Mucosa of rectum (tissue), 2 donors: ENCODE measurements around the gene PTPRD.

Experiments
- H3K27ac ChIP-seq, 2 donors: one replicate each; pipeline ENCODE4 v1.7.0; 2013; ENCODE audit warnings: inconsistent platforms in 2 of 2, low read depth in 2 of 2, low read length in 2 of 2
- H3K27me3 ChIP-seq, 2 donors: one replicate each; pipeline ENCODE4 v1.7.0; 2013; ENCODE audit warnings: low read length in 2 of 2; ENCODE audit not compliant: control insufficient read depth in 2 of 2, insufficient read depth in 2 of 2
- H3K36me3 ChIP-seq, 2 donors: one replicate each; pipeline ENCODE4 v1.7.0; 2013; ENCODE audit warnings: low read length in 2 of 2; ENCODE audit not compliant: control insufficient read depth in 2 of 2, insufficient read depth in 2 of 2
- H3K4me1 ChIP-seq, 2 donors: one replicate each; pipeline ENCODE4 v1.7.0; 2013; ENCODE audit warnings: low read length in 2 of 2, mild to moderate bottlenecking in 1 of 2; ENCODE audit not compliant: control insufficient read depth in 2 of 2, insufficient read depth in 2 of 2
- H3K4me3 ChIP-seq, 2 donors: one replicate each; pipeline ENCODE4 v1.7.0; 2013; ENCODE audit warnings: low read length in 2 of 2
- H3K9ac ChIP-seq, 2 donors: one replicate each; pipeline ENCODE4 v1.7.0; 2013; ENCODE audit warnings: low read length in 2 of 2, low read depth in 1 of 2, mild to moderate bottlenecking in 1 of 2
- H3K9me3 ChIP-seq, 2 donors: one replicate each; pipeline ENCODE4 v1.7.0; 2013; ENCODE audit warnings: low read length in 2 of 2; ENCODE audit not compliant: control insufficient read depth in 2 of 2
- donor health status: healthy.
- donor health status: Normal muscosa, but diverticular disease.

PTPRD gene

DNA sequence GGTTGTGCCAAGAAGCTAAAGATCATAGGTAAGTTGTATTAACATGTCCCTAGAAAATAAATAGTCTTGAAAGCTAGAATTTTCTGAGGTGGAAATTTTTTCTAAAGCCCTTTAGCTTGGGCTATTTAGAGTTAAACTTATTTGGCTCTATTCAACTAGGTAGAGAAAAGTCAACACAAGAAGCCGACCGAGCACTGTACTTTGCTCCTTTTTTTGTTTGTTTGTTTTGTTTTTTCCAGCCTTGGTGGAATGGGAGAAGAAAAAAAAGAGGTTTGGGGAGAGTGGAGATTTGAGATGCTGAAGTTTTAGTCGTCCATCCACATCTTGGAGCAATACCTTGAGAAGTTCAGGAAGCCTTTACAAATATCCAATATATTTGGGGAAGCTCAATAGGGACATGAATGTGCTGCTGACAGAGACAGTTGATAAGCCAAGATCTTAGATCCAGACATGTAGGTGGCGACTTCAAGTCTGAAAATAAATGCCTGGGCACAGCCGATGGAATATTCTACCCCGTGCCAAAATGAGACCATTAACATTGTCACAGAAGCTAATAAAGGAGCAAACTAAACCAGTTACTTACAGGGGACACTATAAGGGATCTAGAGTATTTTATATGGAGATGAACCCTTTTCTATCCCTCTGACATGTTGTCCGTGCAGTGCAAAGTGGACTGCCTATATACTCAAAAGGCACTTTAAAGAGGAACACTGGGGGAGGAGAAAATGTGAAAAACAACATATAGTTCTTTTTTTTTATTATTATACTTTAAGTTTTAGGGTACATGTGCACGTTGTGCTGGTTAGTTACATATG is 466.1 kb downstream of the PTPRD start:
- no peak overlapping the region for H3K4me3 ChIP-seq
- H3K9me3 ChIP-seq = no peaks in the 10 kb centered on the region
- H3K27ac ChIP-seq = no peak overlapping the region
- no peaks in the 10 kb centered on the region for H3K4me1 ChIP-seq
- H3K9ac ChIP-seq = no peak overlapping the region
- H3K36me3 ChIP-seq = no peaks in the 10 kb centered on the region
- H3K27me3 ChIP-seq = no peaks in the 10 kb centered on the region

DNA sequence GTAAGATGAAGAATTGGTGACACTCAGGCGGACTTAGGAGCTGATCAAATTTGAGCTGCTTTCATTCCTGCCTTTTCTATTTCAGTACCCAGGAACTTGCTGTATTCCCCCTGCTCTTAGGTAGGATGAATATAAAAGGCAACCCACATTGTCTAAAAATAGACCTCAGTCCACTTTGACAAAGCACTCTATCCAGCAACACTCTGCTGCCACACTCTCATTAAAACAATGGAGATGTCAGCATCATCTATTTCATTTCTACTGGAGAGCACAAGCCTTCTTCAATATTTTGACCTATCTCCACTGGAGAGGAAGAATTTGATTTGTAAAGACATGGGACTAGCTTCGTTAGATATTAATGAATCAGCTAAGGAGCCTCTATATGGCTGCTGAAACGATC is 468.4 kb downstream of the PTPRD start:
- Histone ChIP-seq H3K4me3 (no peak overlapping the region), H3K4me1 (no peaks in the 10 kb centered on the region), H3K36me3 (no peaks in the 10 kb centered on the region), H3K9ac (no peak overlapping the region), H3K27me3 (no peaks in the 10 kb centered on the region), H3K27ac (no peak overlapping the region), H3K9me3 (no peaks in the 10 kb centered on the region)

DNA sequence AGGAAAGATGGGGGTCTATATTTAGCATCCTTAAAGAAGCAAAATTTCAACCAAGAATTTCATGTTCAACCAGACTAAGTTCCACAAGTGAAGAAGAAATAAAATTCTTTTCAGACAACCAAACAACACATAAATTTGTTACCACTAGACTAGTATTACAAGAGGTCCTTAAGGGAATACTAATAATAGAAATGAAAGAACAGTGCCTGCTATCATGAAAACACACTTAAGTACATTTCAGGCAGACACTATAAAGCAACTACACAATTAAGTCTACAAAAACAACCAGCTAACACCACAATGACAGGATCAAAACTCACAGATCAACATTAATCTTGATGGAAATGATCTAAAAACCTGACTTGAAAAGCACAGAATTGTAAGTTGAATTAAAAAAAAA is 477.2 kb downstream of the PTPRD start:
- H3K4me3 ChIP-seq = no peak overlapping the region
- no peaks in the 10 kb centered on the region for H3K4me1 ChIP-seq
- no peak overlapping the region for H3K9ac ChIP-seq
- H3K36me3 ChIP-seq = no peaks in the 10 kb centered on the region
- no peak overlapping the region for H3K27ac ChIP-seq
- no peaks in the 10 kb centered on the region for H3K27me3 ChIP-seq
- no peaks in the 10 kb centered on the region for H3K9me3 ChIP-seq

DNA sequence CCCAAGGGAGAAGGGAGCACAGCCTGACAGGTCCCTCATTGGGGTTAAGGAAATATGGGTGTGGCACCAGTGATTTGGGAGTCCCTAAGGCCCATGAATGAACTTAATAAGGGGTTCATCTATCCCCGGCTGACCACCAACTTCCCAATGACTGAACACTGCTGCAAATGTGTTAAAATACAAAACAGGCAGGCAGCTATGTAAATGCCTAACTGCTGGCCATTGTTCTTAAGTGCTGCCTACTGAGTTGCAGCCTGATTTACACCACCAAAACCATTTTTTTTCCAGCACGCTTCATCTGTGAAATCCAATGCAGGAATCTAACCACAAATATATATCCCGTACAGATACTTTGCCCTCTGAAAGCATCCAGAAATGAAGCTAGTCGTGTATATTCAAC is 478.5 kb downstream of the PTPRD start:
- H3K4me1 ChIP-seq = no peaks in the 10 kb centered on the region
- no peak overlapping the region for H3K4me3 ChIP-seq
- H3K36me3 ChIP-seq = no peaks in the 10 kb centered on the region
- no peak overlapping the region for H3K27ac ChIP-seq
- H3K27me3 ChIP-seq = no peaks in the 10 kb centered on the region
- no peak overlapping the region for H3K9ac ChIP-seq
- H3K9me3 ChIP-seq = no peaks in the 10 kb centered on the region

DNA sequence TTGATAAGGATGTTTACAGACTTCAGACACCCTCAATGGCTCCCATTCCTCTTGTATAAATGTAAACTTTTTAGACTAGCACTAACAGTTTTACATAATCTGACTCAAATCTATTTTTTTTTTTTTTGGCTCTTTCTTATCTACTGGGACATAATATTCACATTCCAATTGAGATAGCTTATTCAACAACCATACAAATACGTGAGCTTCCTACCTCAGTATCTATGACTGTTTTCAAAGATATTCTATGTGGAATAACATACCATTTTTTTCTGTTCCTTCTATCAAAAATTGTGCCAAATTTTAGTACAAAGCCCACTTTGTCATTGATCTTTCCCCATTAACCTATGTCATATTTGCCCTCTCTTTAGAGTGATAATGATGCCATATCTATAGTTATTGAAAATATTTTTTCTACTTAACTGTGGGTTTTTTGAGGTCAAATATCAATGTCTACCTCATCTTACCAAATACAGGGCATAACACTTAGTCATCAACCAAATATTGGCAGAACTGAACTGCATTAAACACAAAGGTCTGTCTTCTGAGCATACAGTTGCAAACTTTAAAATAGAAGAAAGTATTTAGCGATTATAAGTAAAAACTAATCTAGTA is 482.6 kb downstream of the PTPRD start:
- Histone ChIP-seq H3K9me3 (no peaks in the 10 kb centered on the region), H3K4me3 (no peak overlapping the region), H3K27me3 (no peaks in the 10 kb centered on the region), H3K27ac (no peak overlapping the region), H3K4me1 (no peaks in the 10 kb centered on the region), H3K36me3 (no peaks in the 10 kb centered on the region), H3K9ac (no peak overlapping the region)

DNA sequence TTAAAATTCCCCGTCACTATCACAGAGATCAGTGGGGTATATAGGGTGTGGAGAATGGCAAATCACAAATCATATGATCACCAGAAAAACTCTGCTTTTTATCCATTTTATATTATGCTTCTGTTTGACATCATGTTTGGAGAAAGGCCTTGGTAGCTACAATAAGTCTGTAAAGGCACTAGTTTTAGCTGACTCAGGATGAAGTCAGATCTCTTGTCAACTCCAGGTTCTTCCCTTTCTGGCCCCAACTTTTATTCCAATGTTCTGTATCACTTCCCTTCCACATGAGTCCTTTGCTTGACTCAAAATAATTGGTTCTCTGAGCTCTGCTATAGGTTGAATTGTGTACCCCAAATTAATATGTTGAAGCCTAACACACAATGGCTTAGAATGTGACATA is 484.9 kb downstream of the PTPRD start:
- H3K27me3 ChIP-seq = no peaks in the 10 kb centered on the region
- H3K9me3 ChIP-seq = no peaks in the 10 kb centered on the region
- no peaks in the 10 kb centered on the region for H3K4me1 ChIP-seq
- no peak overlapping the region for H3K27ac ChIP-seq
- no peak overlapping the region for H3K4me3 ChIP-seq
- H3K9ac ChIP-seq = no peak overlapping the region
- no peaks in the 10 kb centered on the region for H3K36me3 ChIP-seq

DNA sequence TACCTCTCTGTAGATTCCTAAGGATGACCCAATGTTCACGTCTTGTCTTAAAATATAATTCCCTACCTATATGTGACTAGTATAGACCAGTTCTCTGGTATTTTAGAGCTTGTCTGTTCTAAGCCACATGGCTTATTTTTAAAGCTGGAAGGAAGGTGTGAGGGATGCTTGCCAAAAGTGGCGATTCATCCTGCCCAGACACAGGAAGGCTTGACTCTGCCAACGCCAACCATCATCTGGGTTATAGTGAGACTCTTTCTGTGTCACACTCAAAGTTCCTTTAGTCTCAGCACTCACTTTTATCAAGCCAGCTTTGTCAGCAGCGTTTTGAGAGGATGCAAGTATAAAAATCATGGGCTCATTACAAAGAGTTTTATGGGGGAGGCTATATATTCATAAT is 500.0 kb downstream of the PTPRD start:
- Histone ChIP-seq H3K36me3 (no peaks in the 10 kb centered on the region), H3K9ac (no peak overlapping the region), H3K4me1 (no peaks in the 10 kb centered on the region), H3K4me3 (no peak overlapping the region), H3K27me3 (no peaks in the 10 kb centered on the region), H3K27ac (no peak overlapping the region), H3K9me3 (no peaks in the 10 kb centered on the region)

DNA sequence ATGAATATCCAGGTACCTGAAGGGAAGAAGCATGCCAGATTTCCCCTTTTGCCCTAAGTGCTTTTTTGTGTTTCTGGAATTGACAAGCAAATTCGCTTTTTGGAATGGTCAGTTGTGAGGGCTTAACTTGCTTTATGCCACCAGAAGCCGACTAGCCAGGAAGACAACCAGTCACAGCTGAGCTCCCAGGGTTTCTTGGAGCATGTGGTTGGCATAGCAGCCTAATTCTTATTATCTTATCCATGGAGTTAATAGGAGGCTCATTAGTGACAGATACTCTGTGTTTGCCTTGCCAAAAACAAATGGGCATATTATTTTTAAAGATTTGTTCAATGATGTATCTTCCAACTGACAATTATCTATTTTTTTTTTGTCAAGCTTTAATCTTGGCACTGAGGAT is 500.7 kb downstream of the PTPRD start:
- Histone ChIP-seq H3K9ac (no peak overlapping the region), H3K27ac (no peak overlapping the region), H3K27me3 (no peaks in the 10 kb centered on the region), H3K4me1 (no peaks in the 10 kb centered on the region), H3K9me3 (no peaks in the 10 kb centered on the region), H3K4me3 (no peak overlapping the region), H3K36me3 (no peaks in the 10 kb centered on the region)

DNA sequence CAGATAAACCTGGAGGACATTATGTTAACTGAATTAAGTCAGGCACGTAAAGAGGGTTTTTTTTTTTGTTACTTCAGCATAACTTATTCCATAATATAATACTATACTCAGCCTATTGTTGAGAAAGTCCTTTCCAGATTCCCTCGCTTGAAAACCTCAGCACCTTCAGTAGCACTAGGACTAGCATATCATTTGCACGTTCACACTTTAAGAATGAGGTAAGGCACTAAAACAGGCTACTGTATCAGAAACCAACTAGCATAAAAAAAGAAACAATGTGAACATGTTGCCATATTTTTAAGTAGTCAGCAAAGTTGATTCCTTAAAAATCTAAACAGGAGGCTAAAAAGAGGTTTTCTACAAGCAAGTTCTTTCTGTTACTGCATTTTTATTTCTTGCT is 504.0 kb downstream of the PTPRD start:
- Histone ChIP-seq H3K27me3 (no peaks in the 10 kb centered on the region), H3K9ac (no peak overlapping the region), H3K27ac (no peak overlapping the region), H3K4me1 (no peaks in the 10 kb centered on the region), H3K9me3 (no peaks in the 10 kb centered on the region), H3K36me3 (no peaks in the 10 kb centered on the region), H3K4me3 (no peak overlapping the region)

DNA sequence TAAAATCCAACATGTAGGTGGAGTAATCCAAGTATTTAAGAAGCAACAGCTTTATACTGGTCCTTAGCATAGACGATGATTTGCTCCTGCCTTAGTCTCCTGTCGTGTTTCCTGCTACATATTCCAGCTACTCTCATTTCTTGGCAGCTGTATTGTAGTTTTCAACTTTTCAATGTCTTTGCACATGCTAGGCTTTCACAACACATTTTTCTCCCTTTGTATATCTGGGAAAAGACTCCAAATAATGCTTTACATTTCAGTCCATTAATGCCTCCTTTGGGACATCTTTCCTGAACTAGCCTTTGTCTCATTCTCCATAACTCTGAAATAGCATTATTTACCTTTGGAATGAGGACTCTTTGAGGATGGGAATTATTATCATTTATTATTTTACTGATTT is 508.0 kb downstream of the PTPRD start:
- Histone ChIP-seq H3K4me1 (no peaks in the 10 kb centered on the region), H3K36me3 (no peaks in the 10 kb centered on the region), H3K27ac (no peak overlapping the region), H3K9ac (no peak overlapping the region), H3K4me3 (no peak overlapping the region), H3K9me3 (no peaks in the 10 kb centered on the region), H3K27me3 (no peaks in the 10 kb centered on the region)
